ENCODE measurements around the gene CALD1.
A peak's percentile ranks its signal among the peaks of the same experiment; 100 is the strongest.

CALD1 gene

GRCh38 chr7:134767520-134768168, 11.8 kb upstream of the CALD1 start:
- H3K4me3 ChIP-seq (ENCODE audit: low read length): no peak overlapping the region
- H3K9ac ChIP-seq (ENCODE audit: low read length): no peak overlapping the region
- no peak overlapping the region for H3K27ac ChIP-seq (ENCODE audit: low read depth, low read length)

DNA sequence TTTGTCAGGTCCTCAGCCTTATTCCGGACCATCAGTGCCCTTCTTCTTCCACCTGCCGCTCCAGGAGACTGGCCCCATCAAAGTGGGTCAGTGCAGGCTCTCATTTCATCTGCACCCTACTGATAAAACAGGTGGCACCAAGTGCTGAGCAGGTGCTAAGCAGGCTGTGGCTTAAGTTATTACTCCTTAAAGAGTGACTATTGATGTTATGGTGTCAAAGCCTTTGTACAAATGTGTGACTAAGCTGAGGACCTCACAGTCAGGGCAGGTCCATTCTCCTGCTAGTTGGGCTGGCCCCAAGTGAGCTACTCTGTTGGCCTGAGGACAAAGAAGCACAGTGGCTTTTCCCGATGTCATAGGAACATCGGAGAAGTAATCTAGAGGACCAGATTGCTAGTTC, 11.2 kb upstream of the CALD1 start:
- Histone ChIP-seq H3K27ac (ENCODE audit: low read depth, low read length) (no peak overlapping the region), H3K4me1 (ENCODE audit: control insufficient read depth, insufficient read depth, low read length) (no peaks in the 10 kb centered on the region), H3K4me3 (ENCODE audit: low read length) (no peak overlapping the region), H3K36me3 (ENCODE audit: control insufficient read depth, insufficient read depth, low read length) (no peaks in the 10 kb centered on the region), H3K27me3 (ENCODE audit: control insufficient read depth, insufficient read depth, low read length) (no peaks in the 10 kb centered on the region), H3K9ac (ENCODE audit: low read length) (no peak overlapping the region)

More at GRCh38 chr7:134767520-134768168, 11.8 kb upstream of the CALD1 start:
- Histone ChIP-seq H3K27me3 (ENCODE audit: control insufficient read depth, insufficient read depth, low read length) (no peaks in the 10 kb centered on the region), H3K36me3 (ENCODE audit: control insufficient read depth, insufficient read depth, low read length) (no peaks in the 10 kb centered on the region), H3K4me1 (ENCODE audit: control insufficient read depth, insufficient read depth, low read length) (no peaks in the 10 kb centered on the region)

DNA sequence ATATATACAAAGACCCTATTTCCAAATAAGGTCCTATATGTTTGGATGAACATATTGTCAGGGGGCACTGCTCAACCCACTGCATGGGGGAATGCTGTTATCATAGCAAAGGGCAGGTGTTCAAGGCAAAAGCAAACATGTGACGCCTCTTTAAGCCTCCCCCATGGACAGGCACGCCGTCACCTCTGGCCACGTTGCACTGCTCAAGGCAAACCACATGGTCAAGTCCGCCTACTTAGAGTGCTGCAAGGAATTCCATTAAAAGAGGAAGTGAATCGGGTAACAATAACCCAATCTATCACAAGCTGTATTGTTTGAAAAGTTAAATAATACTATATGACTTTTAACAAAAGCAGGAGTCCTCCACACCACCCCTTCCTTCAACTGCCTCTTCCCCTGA, 8.8 kb upstream of the CALD1 start:
- no peak overlapping the region for H3K9ac ChIP-seq (ENCODE audit: low read length)
- H3K4me3 ChIP-seq (ENCODE audit: low read length): no peak overlapping the region
- no peak overlapping the region for H3K27ac ChIP-seq (ENCODE audit: low read depth, low read length)
- no peaks in the 10 kb centered on the region for H3K36me3 ChIP-seq (ENCODE audit: control insufficient read depth, insufficient read depth, low read length)
- H3K27me3 ChIP-seq (ENCODE audit: control insufficient read depth, insufficient read depth, low read length): no peaks in the 10 kb centered on the region
- H3K4me1 ChIP-seq (ENCODE audit: control insufficient read depth, insufficient read depth, low read length): no peaks in the 10 kb centered on the region

DNA sequence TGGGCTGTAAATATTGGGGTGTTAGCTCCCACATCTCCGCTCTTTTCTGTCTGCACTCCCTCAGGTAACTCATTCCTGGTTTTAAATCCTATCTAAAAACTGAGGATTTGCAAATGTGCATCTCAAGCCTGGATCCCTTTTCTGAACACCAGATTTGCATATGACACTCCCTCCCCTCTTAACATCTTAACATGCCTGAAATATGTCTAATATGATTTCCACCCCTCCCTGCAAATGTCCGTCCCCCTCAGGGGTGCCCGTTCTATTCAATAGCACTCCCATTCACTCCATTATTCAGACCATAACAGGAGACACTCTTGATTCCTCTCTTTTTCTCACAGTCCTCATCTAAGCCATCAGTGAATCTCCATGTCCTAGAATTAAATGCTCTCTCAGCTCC, 8.3 kb upstream of the CALD1 start:
- Histone ChIP-seq H3K9ac (ENCODE audit: low read length) (no peak overlapping the region), H3K27me3 (ENCODE audit: control insufficient read depth, insufficient read depth, low read length) (no peaks in the 10 kb centered on the region), H3K27ac (ENCODE audit: low read depth, low read length) (no peak overlapping the region), H3K4me1 (ENCODE audit: control insufficient read depth, insufficient read depth, low read length) (no peaks in the 10 kb centered on the region), H3K36me3 (ENCODE audit: control insufficient read depth, insufficient read depth, low read length) (no peaks in the 10 kb centered on the region), H3K4me3 (ENCODE audit: low read length) (no peak overlapping the region)

- H3K4me3 ChIP-seq (ENCODE audit: low read length): no peak overlapping the region
- no peaks in the 10 kb centered on the region for H3K4me1 ChIP-seq (ENCODE audit: control insufficient read depth, insufficient read depth, low read length)
- no peaks in the 10 kb centered on the region for H3K27me3 ChIP-seq (ENCODE audit: control insufficient read depth, insufficient read depth, low read length)
Observed at GRCh38 chr7:134771889-134772288, 7.5 kb upstream of the CALD1 start.

DNA sequence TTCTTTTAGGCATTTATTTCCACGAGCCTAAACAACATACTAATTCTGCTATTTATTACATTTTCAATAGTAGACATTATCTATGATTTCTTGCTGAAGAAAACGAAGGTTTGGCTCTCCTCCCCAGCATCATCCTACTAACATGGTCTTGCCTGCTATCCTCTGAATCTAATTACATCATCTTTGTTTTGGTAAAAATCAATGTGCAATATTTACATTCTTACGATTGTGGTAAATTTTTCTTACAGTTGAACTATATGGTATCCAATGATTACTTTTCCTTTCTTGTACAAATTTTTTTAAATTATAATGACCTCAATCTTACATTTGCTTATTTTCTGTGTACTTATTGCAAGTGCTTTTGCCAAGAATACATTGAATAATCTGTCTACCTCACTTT, 7.0 kb upstream of the CALD1 start:
- Histone ChIP-seq H3K9ac (ENCODE audit: low read length) (no peak overlapping the region), H3K4me3 (ENCODE audit: low read length) (no peak overlapping the region), H3K4me1 (ENCODE audit: control insufficient read depth, insufficient read depth, low read length) (peaks cover 3% of the 10 kb centered on the region), H3K27me3 (ENCODE audit: control insufficient read depth, insufficient read depth, low read length) (no peaks in the 10 kb centered on the region), H3K27ac (ENCODE audit: low read depth, low read length) (no peak overlapping the region), H3K36me3 (ENCODE audit: control insufficient read depth, insufficient read depth, low read length) (no peaks in the 10 kb centered on the region)

More at GRCh38 chr7:134771889-134772288, 7.5 kb upstream of the CALD1 start:
- no peak overlapping the region for H3K9ac ChIP-seq (ENCODE audit: low read length)
- no peaks in the 10 kb centered on the region for H3K36me3 ChIP-seq (ENCODE audit: control insufficient read depth, insufficient read depth, low read length)
- H3K27ac ChIP-seq (ENCODE audit: low read depth, low read length): no peak overlapping the region

DNA sequence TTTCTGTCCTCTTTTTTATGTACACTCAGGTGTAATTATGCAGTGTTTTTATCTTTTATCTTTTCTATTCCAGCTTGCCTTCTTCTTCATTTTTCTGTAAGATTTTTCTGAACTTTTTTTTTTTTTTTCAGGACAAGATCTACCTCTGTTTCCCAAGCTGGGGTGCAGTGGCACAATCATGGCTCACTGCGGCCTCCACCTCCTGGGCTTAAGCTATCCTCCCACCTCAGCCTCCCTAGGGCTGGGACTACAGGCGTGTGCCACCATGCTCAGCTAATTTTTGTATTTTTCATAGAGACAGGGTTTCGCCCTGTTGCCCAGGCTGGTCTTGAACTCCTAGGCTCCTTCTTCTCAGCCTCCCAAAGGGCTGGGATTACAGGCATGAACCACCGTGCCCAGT, 6.3 kb upstream of the CALD1 start:
- H3K27me3 ChIP-seq (ENCODE audit: control insufficient read depth, insufficient read depth, low read length): no peaks in the 10 kb centered on the region
- no peaks in the 10 kb centered on the region for H3K36me3 ChIP-seq (ENCODE audit: control insufficient read depth, insufficient read depth, low read length)
- no peak overlapping the region for H3K27ac ChIP-seq (ENCODE audit: low read depth, low read length)
- peaks cover 10% of the 10 kb centered on the region for H3K4me1 ChIP-seq (ENCODE audit: control insufficient read depth, insufficient read depth, low read length)
- no peak overlapping the region for H3K9ac ChIP-seq (ENCODE audit: low read length)
- H3K4me3 ChIP-seq (ENCODE audit: low read length): no peak overlapping the region

- Histone ChIP-seq H3K9ac (ENCODE audit: low read length) (no peak overlapping the region), H3K36me3 (ENCODE audit: control insufficient read depth, insufficient read depth, low read length) (no peaks in the 10 kb centered on the region), H3K27ac (ENCODE audit: low read depth, low read length) (no peak overlapping the region), H3K4me1 (ENCODE audit: control insufficient read depth, insufficient read depth, low read length) (peaks cover 18% of the 10 kb centered on the region), H3K27me3 (ENCODE audit: control insufficient read depth, insufficient read depth, low read length) (no peaks in the 10 kb centered on the region), H3K4me3 (ENCODE audit: low read length) (no peak overlapping the region)
Observed at GRCh38 chr7:134774119-134774518, 5.3 kb upstream of the CALD1 start.

- Histone ChIP-seq H3K27ac (ENCODE audit: low read depth, low read length) (peak overlapping the region; percentile 96), H3K36me3 (ENCODE audit: control insufficient read depth, insufficient read depth, low read length) (no peaks in the 10 kb centered on the region), H3K4me1 (ENCODE audit: control insufficient read depth, insufficient read depth, low read length) (peaks cover 18% of the 10 kb centered on the region), H3K9ac (ENCODE audit: low read length) (no peak overlapping the region), H3K27me3 (ENCODE audit: control insufficient read depth, insufficient read depth, low read length) (no peaks in the 10 kb centered on the region), H3K4me3 (ENCODE audit: low read length) (no peak overlapping the region)
Observed at GRCh38 chr7:134777470-134777869, 2.0 kb upstream of the CALD1 start.

DNA sequence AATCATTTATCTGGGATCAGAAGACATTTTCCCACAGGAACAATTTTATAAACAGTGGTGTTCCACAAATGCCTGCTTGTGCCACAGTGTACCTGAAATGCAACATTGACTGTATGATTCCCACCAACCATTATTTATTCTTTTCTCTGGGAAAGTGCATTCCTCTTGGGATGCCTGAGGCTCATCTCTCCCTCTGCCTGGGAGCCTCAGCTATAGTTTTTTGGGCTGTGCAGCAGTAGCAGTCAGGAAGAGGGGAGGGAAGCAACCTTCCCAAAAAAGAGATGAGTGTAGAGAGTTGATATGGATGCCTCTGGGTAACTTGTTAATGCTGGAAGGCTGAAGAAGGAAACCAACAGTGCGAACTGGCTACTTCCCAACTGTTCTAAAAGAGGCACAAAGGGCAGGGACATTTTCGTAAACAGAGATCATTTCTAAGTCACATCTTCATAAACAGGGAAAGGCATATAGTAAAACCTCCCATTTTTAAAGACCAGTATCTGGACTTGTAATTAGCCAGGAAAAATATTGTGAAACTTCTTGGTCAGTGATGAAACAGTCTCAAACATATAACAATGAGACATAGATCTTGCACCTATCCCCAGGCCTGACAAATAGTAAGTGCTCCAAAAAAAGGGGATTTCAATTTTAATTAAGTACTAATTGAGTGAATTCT, 1.4 kb upstream of the CALD1 start:
- Histone ChIP-seq H3K27me3 (ENCODE audit: control insufficient read depth, insufficient read depth, low read length) (no peaks in the 10 kb centered on the region), H3K9ac (ENCODE audit: low read length) (no peak overlapping the region), H3K4me1 (ENCODE audit: control insufficient read depth, insufficient read depth, low read length) (peaks cover 18% of the 10 kb centered on the region), H3K4me3 (ENCODE audit: low read length) (no peak overlapping the region), H3K36me3 (ENCODE audit: control insufficient read depth, insufficient read depth, low read length) (no peaks in the 10 kb centered on the region), H3K27ac (ENCODE audit: low read depth, low read length) (peak overlapping the region; percentile 96)

DNA sequence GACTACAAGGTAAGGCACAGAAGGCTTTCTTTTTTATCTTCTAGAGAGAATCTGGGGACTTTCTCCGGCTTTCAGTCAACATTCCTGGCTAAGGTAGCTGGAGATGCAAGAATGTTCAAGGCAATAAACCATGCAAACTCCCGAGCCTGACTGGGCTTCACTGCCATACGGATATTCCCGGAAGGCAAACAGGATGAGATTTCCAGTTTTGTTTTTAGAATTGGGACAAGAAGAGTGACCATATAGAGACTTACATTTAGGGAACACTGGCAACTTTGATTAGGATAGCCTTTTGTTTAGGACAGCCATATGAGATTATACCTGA, 269 bp downstream of the CALD1 start:
- H3K9ac ChIP-seq (ENCODE audit: low read length): peak overlapping the region; percentile 49
- no peaks in the 10 kb centered on the region for H3K36me3 ChIP-seq (ENCODE audit: control insufficient read depth, insufficient read depth, low read length)
- peak overlapping the region; percentile 96 for H3K27ac ChIP-seq (ENCODE audit: low read depth, low read length)
- H3K4me3 ChIP-seq (ENCODE audit: low read length): peak overlapping the region; percentile 68
- peaks cover 25% of the 10 kb centered on the region for H3K4me1 ChIP-seq (ENCODE audit: control insufficient read depth, insufficient read depth, low read length)
- no peaks in the 10 kb centered on the region for H3K27me3 ChIP-seq (ENCODE audit: control insufficient read depth, insufficient read depth, low read length)

DNA sequence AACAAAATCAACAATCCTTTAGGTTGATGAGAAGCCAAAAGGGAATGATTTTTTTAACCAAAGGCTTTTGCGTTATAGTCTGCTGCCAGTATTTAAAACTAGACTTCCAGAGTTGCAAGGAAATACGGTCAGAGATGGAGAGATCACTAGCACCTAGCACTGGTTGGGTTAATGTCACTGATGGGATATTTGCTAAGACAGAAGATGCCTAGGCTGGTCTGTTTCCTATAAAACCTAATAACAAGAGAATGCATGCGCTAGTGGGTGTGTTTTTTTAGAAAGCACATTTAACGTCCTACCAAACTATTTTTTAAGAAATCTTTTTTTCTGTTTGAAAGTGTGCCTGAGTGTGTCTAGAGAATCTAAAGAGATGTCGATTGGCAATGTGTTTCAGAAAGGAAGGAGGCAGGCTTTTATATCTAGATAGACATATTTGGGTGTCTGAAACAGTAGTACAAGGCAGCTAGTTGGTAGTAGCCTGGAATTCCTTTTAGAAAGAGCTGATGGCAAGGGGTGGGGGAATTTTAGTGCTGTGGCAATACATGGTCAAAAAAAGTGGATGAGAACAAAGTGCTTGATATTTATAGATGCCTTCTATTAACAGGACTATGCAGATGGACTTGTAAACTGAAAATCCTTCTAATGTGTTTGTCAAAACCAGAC, 863 bp downstream of the CALD1 start:
- Histone ChIP-seq H3K4me1 (ENCODE audit: control insufficient read depth, insufficient read depth, low read length) (peaks cover 29% of the 10 kb centered on the region), H3K4me3 (ENCODE audit: low read length) (peak overlapping the region; percentile 68), H3K9ac (ENCODE audit: low read length) (peak overlapping the region; percentile 55), H3K27me3 (ENCODE audit: control insufficient read depth, insufficient read depth, low read length) (no peaks in the 10 kb centered on the region), H3K36me3 (ENCODE audit: control insufficient read depth, insufficient read depth, low read length) (no peaks in the 10 kb centered on the region), H3K27ac (ENCODE audit: low read depth, low read length) (peak overlapping the region; percentile 96)

DNA sequence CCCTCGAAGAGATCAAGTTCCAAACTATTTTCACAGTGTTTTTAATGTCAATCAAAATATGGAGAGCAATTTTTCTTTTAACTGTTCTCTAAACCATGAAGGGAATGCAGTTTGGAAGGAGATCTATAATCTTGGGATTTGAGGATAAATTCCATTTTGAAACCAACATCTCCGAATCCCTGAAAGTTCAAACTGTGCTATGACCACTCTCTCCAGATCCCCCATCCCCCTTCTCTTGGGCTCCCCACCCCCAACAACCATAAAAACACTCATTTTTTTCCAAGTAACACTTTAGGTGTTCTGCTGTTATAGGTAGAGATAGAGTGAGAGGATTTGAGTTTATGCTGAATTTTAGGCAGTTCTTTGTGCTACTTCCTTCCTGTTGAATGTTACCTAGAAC, 1.7 kb downstream of the CALD1 start:
- peaks cover 37% of the 10 kb centered on the region for H3K4me1 ChIP-seq (ENCODE audit: control insufficient read depth, insufficient read depth, low read length)
- no peaks in the 10 kb centered on the region for H3K27me3 ChIP-seq (ENCODE audit: control insufficient read depth, insufficient read depth, low read length)
- H3K36me3 ChIP-seq (ENCODE audit: control insufficient read depth, insufficient read depth, low read length): no peaks in the 10 kb centered on the region
- H3K4me3 ChIP-seq (ENCODE audit: low read length): peak overlapping the region; percentile 68
- H3K9ac ChIP-seq (ENCODE audit: low read length): peak overlapping the region; percentile 32
- H3K27ac ChIP-seq (ENCODE audit: low read depth, low read length): peak overlapping the region; percentile 96
